Endothelial cell of umbilical vein (primary cell): ENCODE data around the gene HJV. TPM values are rescaled to one million over a fixed set of nuclear protein-coding genes. Genes with fewer than 3 reads are reported as not detected.

Experiments used
- BruUV-seq: library from RNA; stranded (reverse); fragments of 400-500 nt; replicated peaks from 2 replicates; lab custom pipeline; 2021; lab: Mats Ljungman, UMichigan
- CTCF ChIA-PET: fragments of 300-600, 350-600 bp; sonication (Branson Sonifier 250); formaldehyde crosslinking; loops from one replicate; lab custom pipeline; 2021; ENCODE audit warnings: antibody characterized with exemption, inconsistent platforms; lab: Charles Lee
- POLR2A ChIA-PET: fragments of 300-600, 350-600 bp; sonication (Branson Sonifier 250); formaldehyde crosslinking; loops from one replicate; lab custom pipeline; 2021; ENCODE audit warnings: antibody characterized with exemption, inconsistent platforms; lab: Charles Lee
- DNase-seq: peaks from one replicate; pipeline ENCODE4 v3.0.0-alpha.2; 2011; ENCODE audit warnings: low read depth, low spot score
- FAIRE-seq: peaks from 2 replicates; lab custom pipeline; 2011; peaks lifted over from hg19 to GRCh38; lab: Jason Lieb, UNC
- H2AFZ ChIP-seq: 2 replicates; pipeline ENCODE4 v1.6.0; 2012; ENCODE audit warnings: low read depth, low read length, control low read depth, inconsistent platforms
- H3K27ac ChIP-seq: 2 replicates; pipeline ENCODE4 v1.5.1; 2011; ENCODE audit warnings: low read depth, mild to moderate bottlenecking, control low read depth, low read length, moderate library complexity; ENCODE audit not compliant: insufficient read depth
- H3K27me3 ChIP-seq, 2 experiments: 2 replicates each; pipeline versions ENCODE4 v1.6.0 to v1.6.1; 2011; ENCODE audit warnings: low read length in 2 of 2, mixed read lengths in 1 of 2; ENCODE audit not compliant: control insufficient read depth in 2 of 2, insufficient read depth in 2 of 2
- H3K36me3 ChIP-seq, 2 experiments: 2 replicates in 1 of 2; 3 replicates in 1 of 2; pipeline ENCODE4 v1.5.1; 2011; ENCODE audit warnings: low read length in 2 of 2, mild to moderate bottlenecking in 1 of 2, moderate library complexity in 1 of 2; ENCODE audit not compliant: control insufficient read depth in 2 of 2, insufficient read depth in 2 of 2; ENCODE audit errors: extremely low read depth in 1 of 2
- H3K4me1 ChIP-seq: 3 replicates; pipeline ENCODE4 v1.5.1; 2011; ENCODE audit warnings: mild to moderate bottlenecking, low read length; ENCODE audit not compliant: control insufficient read depth, insufficient read depth; ENCODE audit errors: extremely low read depth
- H3K4me2 ChIP-seq: 2 replicates; pipeline ENCODE4 v1.6.1; 2011; ENCODE audit warnings: low read length, control low read depth, mixed read lengths; ENCODE audit not compliant: insufficient read depth
- H3K4me3 ChIP-seq, 3 experiments: fragments of 200-600 bp in 1 of 3; sonication (generic), shearing (Covaris generic) in 1 of 3; replicated peaks in 1 of 3; 2 replicates each; pipeline ENCODE4 v1.5.1; 2011 to 2016; ENCODE audit warnings: control low read depth in 3 of 3, low read length in 3 of 3, mild to moderate bottlenecking in 2 of 3, inconsistent platforms in 1 of 3, low read depth in 1 of 3, moderate library complexity in 1 of 3; ENCODE audit not compliant: insufficient read depth in 1 of 3
- H3K79me2 ChIP-seq: 2 replicates; pipeline ENCODE4 v1.6.0; 2012; ENCODE audit warnings: low read length, inconsistent platforms; ENCODE audit not compliant: control insufficient read depth, insufficient read depth
- H3K9ac ChIP-seq: replicated peaks from 2 replicates; pipeline ENCODE3; 2011; ENCODE audit warnings: low read length, control low read depth; ENCODE audit not compliant: insufficient read depth; ENCODE audit errors: extremely low read depth
- H3K9me1 ChIP-seq: replicated peaks from 3 replicates; pipeline ENCODE4 v1.6.0; 2011; ENCODE audit warnings: mild to moderate bottlenecking, low read length; ENCODE audit not compliant: control insufficient read depth, insufficient read depth; ENCODE audit errors: extremely low read depth
- H3K9me3 ChIP-seq: replicated peaks from 2 replicates; pipeline ENCODE4 v1.5.1; 2012; ENCODE audit warnings: low read length, inconsistent platforms; ENCODE audit not compliant: control insufficient read depth, insufficient read depth
- H4K20me1 ChIP-seq: replicated peaks from 2 replicates; pipeline ENCODE3; 2011; ENCODE audit warnings: mild to moderate bottlenecking, low read length; ENCODE audit not compliant: control insufficient read depth, insufficient read depth; ENCODE audit errors: extremely low read depth
- MAX ChIP-seq: IDR thresholded peaks from 2 replicates; pipeline ENCODE4 v1.6.1; 2011; ENCODE audit not compliant: insufficient read depth, insufficient read length
- MYC ChIP-seq: IDR thresholded peaks from one replicate; pipeline ENCODE4 v1.6.1; 2011; ENCODE audit warnings: mild to moderate bottlenecking, low read depth, low read length
- POLR2A ChIP-seq: IDR thresholded peaks from 2 replicates; pipeline ENCODE4 v1.6.1; 2012; ENCODE audit warnings: low read depth, mild to moderate bottlenecking, control low read depth, low read length
- dilution Hi-C: fragments of 300-500 bp; cut with MboI; formaldehyde crosslinking; loops from one replicate; pipeline ENCODE4 v1.15.0; 2019; ENCODE audit warnings: low sequenced_read_pairs; ENCODE audit not compliant: extremely low pct_ligation_motif_present
- intact Hi-C: fragments of 100-400 bp; cut with micrococcal nuclease; formaldehyde crosslinking; loops from one replicate; pipeline ENCODE4 v1.10.0; 2022
- polyA plus RNA-seq, 4 experiments: library from polyadenylated mRNA; depleted of rRNA in 3 of 4; stranded (reverse) in 3 of 4; unstranded in 1 of 4; fragments of >200 nt; gene quantifications; 2 replicates each; pipeline versions ENCODE4 v1.2.1 to v1.2.3, GENCODE V29; 2011 to 2012; ENCODE audit warnings: missing spikeins in 1 of 4
- total RNA-seq: library from RNA; stranded (reverse); gene quantifications from 2 replicates; pipeline ENCODE4 v1.2.3, GENCODE V29; 2021
- TF ChIP-seq, protein P1 (sequence below), 2 donors: IDR thresholded peaks; 1 replicate in 1 of 2; 2 replicates in 1 of 2; pipeline ENCODE4 v1.5.1; 2011; ENCODE audit warnings: low read length in 2 of 2, mild to moderate bottlenecking in 2 of 2, moderate library complexity in 2 of 2, control low read depth in 1 of 2, inconsistent platforms in 1 of 2, low read depth in 1 of 2; ENCODE audit not compliant: insufficient read depth in 1 of 2; ENCODE audit errors: extremely low read depth in 1 of 2

Gene HJV
- total and polyA plus RNA-seq, 2 donors (not counting 3 experiments of a cell fraction or from before 2014, with no cell fraction given): not detected

GRCh38 chr1:146020058-146021049 lies 1.2 kb downstream of the HJV start:
- TF ChIP-seq, protein P1, sequence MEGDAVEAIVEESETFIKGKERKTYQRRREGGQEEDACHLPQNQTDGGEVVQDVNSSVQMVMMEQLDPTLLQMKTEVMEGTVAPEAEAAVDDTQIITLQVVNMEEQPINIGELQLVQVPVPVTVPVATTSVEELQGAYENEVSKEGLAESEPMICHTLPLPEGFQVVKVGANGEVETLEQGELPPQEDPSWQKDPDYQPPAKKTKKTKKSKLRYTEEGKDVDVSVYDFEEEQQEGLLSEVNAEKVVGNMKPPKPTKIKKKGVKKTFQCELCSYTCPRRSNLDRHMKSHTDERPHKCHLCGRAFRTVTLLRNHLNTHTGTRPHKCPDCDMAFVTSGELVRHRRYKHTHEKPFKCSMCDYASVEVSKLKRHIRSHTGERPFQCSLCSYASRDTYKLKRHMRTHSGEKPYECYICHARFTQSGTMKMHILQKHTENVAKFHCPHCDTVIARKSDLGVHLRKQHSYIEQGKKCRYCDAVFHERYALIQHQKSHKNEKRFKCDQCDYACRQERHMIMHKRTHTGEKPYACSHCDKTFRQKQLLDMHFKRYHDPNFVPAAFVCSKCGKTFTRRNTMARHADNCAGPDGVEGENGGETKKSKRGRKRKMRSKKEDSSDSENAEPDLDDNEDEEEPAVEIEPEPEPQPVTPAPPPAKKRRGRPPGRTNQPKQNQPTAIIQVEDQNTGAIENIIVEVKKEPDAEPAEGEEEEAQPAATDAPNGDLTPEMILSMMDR (IDR thresholded peaks at IDR 0.05; ENCODE audit: extremely low read depth in 1 of 2, insufficient read depth in 1 of 2, low read depth in 1 of 2, low read length in 2 of 2): no peak
- TF ChIP-seq POLR2A (no peak), MYC (no peak), MAX (no peak)
- Histone ChIP-seq H3K79me2 (no peaks in the 10 kb centered on the region), H4K20me1 (no peaks in the 10 kb centered on the region), H3K4me2 (no peak overlapping the region), H3K27me3 (peaks cover 46 to 57% of the 10 kb centered on the region in 2 experiments), H3K4me3 (no peak overlapping the region), H3K27ac (no peak overlapping the region), H3K9me3 (no peaks in the 10 kb centered on the region), H2AFZ (no peak overlapping the region), H3K9ac (no peak overlapping the region), H3K36me3 (no peaks in the 10 kb centered on the region), H3K4me1 (no peaks in the 10 kb centered on the region), H3K9me1 (no peaks in the 10 kb centered on the region)
- dilution Hi-C loops (no loop called here), intact Hi-C loops (no loop called here)
- POLR2A ChIA-PET: interaction anchor here (1.2 kb wide), 1 partner anchor 32 kb away, joined by 4 read pairs; no protein-coding TSS in a partner anchor
- CTCF ChIA-PET: interaction anchor here (0.7 to 4.7 kb wide), 3 partner anchors 11 to 13 kb away, joined by 3 to 24 read pairs (median 18); no protein-coding TSS in a partner anchor
- DNase-seq: no peak
- no peak for FAIRE-seq
- no TSS peak for BruUV-seq
